ENCODE results near the gene ASIC4. TPM values are rescaled to one million over a fixed set of nuclear protein-coding genes. Genes with fewer than 3 reads are reported as not detected.

ASIC4 gene
- total RNA-seq, 2 donors from 2014 or later, result not detected

GRCh38 chr2:219499058-219499307 lies 15.3 kb upstream of the ASIC4 start:
- no peaks in the 10 kb centered on the region for H3K9me3 ChIP-seq
- 0% methylated on average over 3 of the region's 3 CpGs for WGBS, 2 donors
- H3K27ac ChIP-seq, result peak overlapping the region; percentile 87 to 97 (median 96)
- peak overlapping the region; percentile 38 to 63 for H3K4me3 ChIP-seq
- H3K27me3 ChIP-seq, result peaks cover 0 to 4% of the 10 kb centered on the region in 2 donors
- intact Hi-C loops (cut with DNase I), result loop anchor here (5.0 kb wide), 1 partner anchor 33 kb away; no protein-coding TSS in a partner anchor
- H3K36me3 ChIP-seq (replicated peaks in 1 of 2; ENCODE audit: insufficient read depth in 1 of 2, low read depth in 2 of 2), result peaks cover 0 to 2% of the 10 kb centered on the region in 2 donors
- ATAC-seq (no peak), DNase-seq (no peak)
- TF ChIP-seq POLR2A (IDR thresholded peaks at IDR 0.05), result no peak
- no peak for TF ChIP-seq CTCF (IDR thresholded peaks at IDR 0.05)
- peaks cover 39% of the 10 kb centered on the region for H3K4me1 ChIP-seq

- Histone ChIP-seq H3K4me3 (peak overlapping the region in 1 of 2 donors; percentile 63), H3K36me3 (replicated peaks in 1 of 2; ENCODE audit: insufficient read depth in 1 of 2, low read depth in 2 of 2) (peaks cover 0 to 8% of the 10 kb centered on the region in 2 donors), H3K27ac (no peak overlapping the region), H3K4me1 (peaks cover 39% of the 10 kb centered on the region), H3K27me3 (peaks cover 0 to 4% of the 10 kb centered on the region in 2 donors), H3K9me3 (no peaks in the 10 kb centered on the region)
- intact Hi-C loops (cut with DNase I), result loop anchor here (5.0 kb wide), 1 partner anchor 33 kb away; no protein-coding TSS in a partner anchor
- DNase-seq (no peak), ATAC-seq (no peak)
- 28 to 38% methylated on average over 1 of the region's 1 CpG for WGBS, 2 donors
- no peak for TF ChIP-seq POLR2A (IDR thresholded peaks at IDR 0.05)
- TF ChIP-seq CTCF (IDR thresholded peaks at IDR 0.05), result no peak
Observed at GRCh38 chr2:219499555-219499954, 14.7 kb upstream of the ASIC4 start.

GRCh38 chr2:219500135-219500534 lies 14.1 kb upstream of the ASIC4 start:
- Histone ChIP-seq H3K27me3 (peaks cover 0 to 4% of the 10 kb centered on the region in 2 donors), H3K4me3 (no peak overlapping the region), H3K27ac (no peak overlapping the region), H3K9me3 (no peaks in the 10 kb centered on the region), H3K36me3 (replicated peaks in 1 of 2; ENCODE audit: insufficient read depth in 1 of 2, low read depth in 2 of 2) (peaks cover 0 to 8% of the 10 kb centered on the region in 2 donors), H3K4me1 (peaks cover 39% of the 10 kb centered on the region)
- no peak for ATAC-seq
- no peak for DNase-seq
- TF ChIP-seq POLR2A (IDR thresholded peaks at IDR 0.05), result no peak
- no peak for TF ChIP-seq CTCF (IDR thresholded peaks at IDR 0.05)
- intact Hi-C loops (cut with DNase I), result no loop called here
- 90 to 98% methylated on average over 2 of the region's 2 CpGs for WGBS, 2 donors

GRCh38 chr2:219501849-219502248 lies 12.4 kb upstream of the ASIC4 start:
- no peak for TF ChIP-seq POLR2A (IDR thresholded peaks at IDR 0.05)
- TF ChIP-seq CTCF (IDR thresholded peaks at IDR 0.05), result no peak
- ATAC-seq (no peak), DNase-seq (no peak)
- intact Hi-C loops (cut with DNase I), result no loop called here
- Histone ChIP-seq H3K9me3 (no peaks in the 10 kb centered on the region), H3K27ac (no peak overlapping the region), H3K4me1 (peaks cover 36% of the 10 kb centered on the region), H3K4me3 (no peak overlapping the region), H3K36me3 (replicated peaks in 1 of 2; ENCODE audit: insufficient read depth in 1 of 2, low read depth in 2 of 2) (peaks cover 0 to 15% of the 10 kb centered on the region in 2 donors), H3K27me3 (no peaks in the 10 kb centered on the region)
- WGBS, 2 donors, result 91% methylated on average over 11 to 13 of the region's 14 CpGs

- Histone ChIP-seq H3K9me3 (no peaks in the 10 kb centered on the region), H3K27me3 (no peaks in the 10 kb centered on the region), H3K27ac (no peak overlapping the region), H3K36me3 (replicated peaks in 1 of 2; ENCODE audit: insufficient read depth in 1 of 2, low read depth in 2 of 2) (peaks cover 0 to 15% of the 10 kb centered on the region in 2 donors), H3K4me3 (no peak overlapping the region), H3K4me1 (peaks cover 28% of the 10 kb centered on the region)
- DNase-seq (no peak), ATAC-seq (no peak)
- TF ChIP-seq POLR2A (IDR thresholded peaks at IDR 0.05) (no peak), CTCF (IDR thresholded peaks at IDR 0.05) (no peak)
- intact Hi-C loops (cut with DNase I), result no loop called here
Observed at GRCh38 chr2:219502618-219503017, 11.7 kb upstream of the ASIC4 start.

Measured in body of pancreas (tissue), 4 donors.